Activated CD4-positive, CD25-positive, alpha-beta regulatory T cell (primary cell): ENCODE measurements around the gene MBD4.
A peak's percentile ranks its signal among the peaks of the same experiment; 100 is the strongest.
"Not testable (repeated sequence)": the region's sequence is repeated elsewhere in the genome, so short reads cannot be mapped to it uniquely, and the experiment has no call there.

Source experiments
- DNase-seq, 4 experiments: peaks; one replicate each; lab custom pipeline; 2025; lab: John Stamatoyannopoulos, UW

Gene MBD4

DNA sequence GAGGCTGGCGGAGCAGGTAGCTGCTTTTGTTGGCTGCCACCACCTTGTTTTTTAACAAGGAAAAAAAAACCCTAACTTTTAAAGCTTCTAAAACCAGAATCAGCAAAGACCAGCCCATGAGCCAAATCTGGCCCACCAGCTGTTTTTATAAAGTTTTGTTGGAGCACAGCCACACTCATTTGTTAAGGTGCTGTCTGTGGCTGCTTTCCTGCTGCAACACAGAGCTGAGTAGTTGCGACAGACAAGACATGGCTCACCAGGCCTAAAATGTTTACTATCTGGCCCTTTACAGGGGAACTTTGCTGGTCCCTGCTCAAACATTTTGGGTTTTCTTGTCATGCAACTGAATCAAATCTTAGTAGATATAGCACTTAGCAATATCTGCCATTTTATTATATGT is 30.2 kb downstream of the MBD4 start:
- no peak for DNase-seq

DNA sequence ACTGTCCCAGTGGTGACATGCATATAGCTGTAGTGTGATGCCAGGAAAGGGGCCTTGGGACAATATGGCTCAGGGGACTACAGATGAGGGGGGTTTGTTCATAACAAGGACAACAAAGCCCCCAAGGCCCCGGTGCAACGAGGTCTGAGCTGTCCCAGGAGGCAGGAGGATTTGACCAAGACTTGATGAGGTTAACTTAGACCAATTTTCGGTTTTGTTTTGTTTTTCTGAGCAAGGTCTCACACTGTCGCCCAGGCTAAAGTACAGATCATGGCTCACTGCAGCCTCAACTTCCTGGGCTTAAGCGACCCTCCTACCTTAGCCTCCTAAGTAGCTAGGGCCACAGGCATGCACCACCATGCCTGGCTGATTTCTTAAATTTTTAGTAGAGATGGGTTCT is 35.1 kb downstream of the MBD4 start:
- no peak for DNase-seq

DNA sequence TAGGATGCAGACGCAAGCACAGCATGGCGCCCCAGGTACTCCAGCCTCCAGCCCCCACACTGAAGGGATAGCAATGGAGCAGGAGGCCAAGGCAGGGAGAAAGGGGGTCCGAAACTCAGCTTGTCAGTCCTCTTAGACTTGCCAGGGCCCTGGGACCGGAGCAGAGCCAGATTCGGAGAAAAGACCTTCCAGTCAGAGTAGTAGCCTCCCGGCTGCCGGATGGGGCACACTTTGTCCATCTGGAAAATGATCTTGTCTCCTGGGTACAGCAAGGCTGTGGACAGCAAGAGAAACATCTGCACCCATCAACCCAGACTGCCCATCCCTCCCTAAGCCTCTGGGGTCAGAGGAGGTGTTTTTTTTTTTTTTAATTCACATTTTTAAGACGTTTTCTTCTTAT is 35.6 kb downstream of the MBD4 start:
- no peak for DNase-seq

DNA sequence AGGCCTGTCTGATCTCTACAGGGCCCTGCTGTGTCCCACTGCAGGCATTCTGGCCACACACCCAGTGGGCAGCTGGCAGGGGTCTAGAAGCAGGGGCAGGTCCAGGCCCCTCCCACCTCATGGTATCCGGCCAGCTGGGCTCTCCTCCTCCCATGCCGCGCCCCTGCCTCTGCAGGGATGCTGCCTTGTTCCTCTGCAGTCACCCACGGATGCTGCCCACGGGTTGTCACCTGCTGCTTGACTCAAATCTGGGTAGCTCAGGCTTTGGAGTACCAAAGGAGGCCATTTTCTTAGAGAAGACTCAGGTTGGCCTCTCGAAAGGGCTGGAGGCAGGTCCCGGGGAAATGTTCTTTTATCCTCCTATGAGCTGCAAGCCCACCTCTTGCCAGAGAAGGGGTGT is 36.3 kb downstream of the MBD4 start:
- DNase-seq, result no peak

DNA sequence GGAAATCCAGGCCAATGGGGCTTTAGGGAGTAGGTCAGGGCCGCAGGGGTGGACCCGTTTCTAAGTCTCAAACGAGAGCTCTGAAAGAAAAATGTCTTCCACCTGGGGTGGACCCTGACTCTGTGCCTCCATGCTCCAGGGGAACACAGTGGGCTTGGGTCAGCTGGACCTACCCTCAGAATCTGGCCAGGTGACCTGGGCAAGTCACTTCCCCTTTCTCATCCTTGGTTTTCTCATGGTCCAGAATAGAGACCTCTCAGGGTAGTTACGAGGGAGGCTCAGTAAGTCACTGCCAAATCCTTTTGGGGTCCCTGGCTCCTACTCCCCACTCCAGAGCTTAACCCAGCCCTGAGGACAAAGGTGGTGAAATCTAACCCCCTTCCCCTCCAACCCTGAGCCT is 37.1 kb downstream of the MBD4 start:
- DNase-seq, result no peak

DNA sequence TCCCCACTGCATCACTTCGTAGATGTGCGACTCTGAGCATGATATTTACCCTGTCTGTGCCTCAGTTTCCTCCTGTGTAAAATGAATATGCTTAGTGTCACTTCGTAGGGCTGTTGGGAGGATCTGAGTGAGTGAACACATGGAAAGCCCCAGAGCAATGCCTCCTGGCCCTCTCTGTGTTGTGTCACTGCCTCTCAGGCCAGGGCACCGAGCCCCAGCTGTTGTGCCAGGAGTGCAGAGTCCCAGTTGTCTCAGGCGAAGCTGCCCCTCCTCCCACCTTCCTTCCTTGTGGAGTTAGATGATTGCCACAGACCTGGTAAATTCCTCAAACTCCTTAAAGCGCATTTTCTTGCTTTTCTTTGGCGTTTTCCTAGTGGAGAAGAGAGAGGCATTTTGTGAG is 37.5 kb downstream of the MBD4 start:
- no peak for DNase-seq

DNA sequence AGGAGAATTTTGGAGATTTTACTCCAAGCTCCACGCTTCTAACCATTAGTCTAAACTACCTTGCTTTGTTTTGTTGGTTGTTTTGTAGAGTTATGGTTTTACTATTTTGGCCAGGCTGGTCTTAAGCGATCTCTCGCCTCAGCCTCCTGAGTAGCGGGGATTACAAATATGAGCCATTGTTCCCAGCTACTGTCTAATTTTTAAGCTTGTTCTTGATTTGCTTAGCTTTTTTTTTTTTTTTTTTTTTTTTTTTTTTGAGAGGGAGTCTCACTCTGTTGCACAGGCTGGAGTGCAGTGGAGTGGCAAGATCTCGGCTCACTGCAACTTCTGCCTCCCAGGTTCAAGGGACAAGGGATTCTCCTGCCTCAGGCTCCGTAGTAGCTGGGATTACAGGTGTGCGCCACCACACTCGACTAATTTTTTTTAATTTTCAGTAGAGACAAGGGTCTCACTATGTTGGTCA is 39.8 kb downstream of the MBD4 start:
- no peak for DNase-seq

DNA sequence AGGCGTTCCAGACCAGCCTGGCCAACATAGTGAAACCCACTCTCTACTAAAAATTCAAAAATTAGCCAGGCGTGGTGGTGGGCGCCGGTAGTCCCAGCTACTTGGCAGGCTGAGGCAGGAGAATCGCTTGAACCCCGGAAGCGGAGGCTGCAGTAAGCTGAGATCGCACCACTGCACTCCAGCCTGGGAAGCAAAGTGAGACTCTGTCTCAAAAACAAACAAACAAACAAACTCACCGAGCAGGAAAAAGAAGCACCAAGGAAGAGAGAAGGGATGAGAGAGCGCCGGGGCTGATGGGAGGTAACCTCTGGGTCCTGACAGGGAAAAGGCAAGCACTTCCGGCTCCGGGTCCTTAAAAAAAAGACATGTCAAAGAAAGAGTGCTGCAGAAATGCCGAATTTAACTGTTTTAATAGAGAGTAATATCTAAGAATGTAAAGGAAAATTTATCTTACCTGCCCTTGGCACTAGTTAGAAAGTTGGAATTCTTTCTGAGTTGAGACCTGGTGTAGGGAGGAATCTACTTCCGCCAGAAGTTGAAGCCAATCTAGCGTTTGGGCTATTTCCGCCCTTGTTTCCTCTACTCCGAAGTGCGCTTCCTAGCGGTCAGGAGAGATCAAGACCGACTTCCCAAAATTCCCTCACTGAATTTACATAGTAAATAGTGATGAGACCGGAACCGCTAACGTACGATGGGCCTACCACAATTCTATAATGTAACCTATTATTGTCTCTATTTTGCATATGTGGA is 40.4 kb downstream of the MBD4 start:
- DNase-seq, result peak; percentile 33 to 51 (median 42)

DNA sequence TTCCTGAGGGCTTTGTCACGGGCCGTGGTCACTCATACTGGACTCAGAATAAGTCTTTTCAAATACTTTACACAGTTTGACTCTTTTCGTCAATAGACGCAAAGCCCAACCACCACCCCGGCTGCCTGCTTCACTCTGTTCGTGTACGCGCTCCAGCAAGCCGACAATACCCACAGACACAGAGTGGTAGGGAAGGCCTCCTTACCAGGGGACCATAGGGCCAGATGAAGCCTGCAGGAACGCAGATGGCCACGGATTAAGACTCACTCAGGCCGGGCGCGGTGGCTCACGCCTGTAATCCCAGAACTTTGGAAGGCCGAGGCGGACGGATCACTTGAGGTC is 41.0 kb downstream of the MBD4 start:
- no peak for DNase-seq

DNA sequence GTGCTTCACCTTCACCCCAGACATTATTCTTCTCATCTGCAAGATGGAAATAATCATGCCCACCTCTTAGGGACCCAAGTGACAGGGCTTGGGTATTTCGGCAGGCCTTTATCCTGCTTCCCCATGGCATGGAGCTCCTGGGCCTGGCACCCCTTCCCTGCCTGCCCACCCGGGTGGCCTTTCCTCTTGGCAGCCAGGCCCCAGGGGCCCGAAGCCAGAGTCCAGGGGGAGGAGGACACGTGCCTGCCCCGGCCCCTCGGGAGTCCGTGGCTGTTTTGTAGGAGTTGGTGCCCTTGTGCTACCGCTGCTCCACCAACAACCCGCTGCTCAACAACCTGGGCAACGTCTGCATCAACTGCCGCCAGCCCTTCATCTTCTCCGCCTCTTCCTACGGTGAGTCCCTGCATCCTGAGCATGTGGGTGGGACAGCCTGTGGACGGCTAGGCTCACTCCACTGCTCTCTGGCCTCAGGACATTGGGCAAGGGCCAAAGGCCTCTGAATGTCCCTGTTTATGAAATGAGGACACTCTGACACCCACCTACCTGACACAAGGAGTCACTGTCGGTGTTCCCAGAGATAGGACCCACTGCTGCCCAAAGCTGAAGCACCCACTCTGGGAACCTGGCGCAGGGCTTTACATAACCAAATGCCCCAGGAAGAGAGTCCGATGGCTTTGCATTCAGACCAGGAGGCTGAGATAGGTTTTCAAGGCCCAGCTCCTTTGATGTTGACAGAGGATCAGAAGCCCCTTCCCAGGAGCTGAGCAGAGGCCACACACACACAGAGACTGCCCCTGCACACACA is 45.8 kb downstream of the MBD4 start:
- not testable (repeated sequence) for DNase-seq

DNA sequence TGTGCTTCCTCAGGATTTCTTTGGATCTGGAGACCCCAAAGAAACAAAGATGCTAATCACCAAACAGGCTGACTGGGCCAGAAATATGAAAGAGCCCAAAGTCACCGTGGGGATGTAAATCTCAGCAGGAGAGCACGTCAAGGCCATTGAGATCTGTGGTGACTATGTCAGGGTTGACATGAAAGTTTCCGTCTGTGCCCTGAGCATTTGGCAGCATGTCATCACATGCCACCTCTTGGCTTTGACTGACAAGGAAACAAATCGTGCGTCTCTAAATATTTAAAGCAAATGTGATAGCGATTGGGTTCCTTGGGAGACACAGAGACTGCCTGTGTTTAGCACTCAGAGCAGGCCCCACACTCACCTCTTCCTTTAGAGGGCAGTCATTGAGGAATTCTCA is 46.5 kb downstream of the MBD4 start:
- no peak for DNase-seq

DNA sequence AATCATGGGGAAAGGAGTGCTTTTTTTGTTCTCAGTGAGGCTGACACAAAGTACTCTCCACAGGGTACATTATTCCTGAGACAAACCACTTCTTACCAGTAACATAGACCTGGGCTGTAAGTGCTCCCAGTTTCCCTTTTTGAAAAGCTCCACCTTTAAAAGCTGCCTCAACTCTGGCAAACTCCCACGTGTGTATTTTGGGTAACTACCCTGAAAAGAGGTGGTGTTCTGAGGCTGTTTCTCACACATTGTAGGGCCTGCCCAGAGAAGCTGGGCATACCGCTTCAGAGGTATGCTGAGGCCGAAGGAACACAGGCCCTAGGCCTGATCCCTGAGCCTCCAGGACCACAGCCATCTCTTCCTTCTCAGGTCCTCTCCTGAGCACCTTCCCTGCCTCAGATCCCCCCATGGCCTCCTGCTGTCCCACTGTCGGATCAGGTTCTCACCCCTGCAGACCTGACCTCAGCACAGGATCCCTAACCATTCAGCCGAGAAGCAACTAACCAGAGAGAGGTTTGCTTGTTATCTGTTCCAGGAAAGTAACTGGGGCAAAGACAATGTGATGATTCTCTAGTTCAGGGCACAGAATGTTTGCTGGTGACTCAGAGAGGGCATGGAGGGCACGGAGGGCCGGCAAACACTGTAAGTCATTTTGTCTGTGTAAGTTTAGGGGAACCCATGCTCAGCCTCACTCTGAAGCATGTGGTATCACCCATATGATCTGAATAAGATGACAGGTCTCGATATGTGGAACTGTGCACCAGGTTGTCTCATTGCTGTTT is 47.5 kb downstream of the MBD4 start:
- DNase-seq, result not testable (repeated sequence)

DNA sequence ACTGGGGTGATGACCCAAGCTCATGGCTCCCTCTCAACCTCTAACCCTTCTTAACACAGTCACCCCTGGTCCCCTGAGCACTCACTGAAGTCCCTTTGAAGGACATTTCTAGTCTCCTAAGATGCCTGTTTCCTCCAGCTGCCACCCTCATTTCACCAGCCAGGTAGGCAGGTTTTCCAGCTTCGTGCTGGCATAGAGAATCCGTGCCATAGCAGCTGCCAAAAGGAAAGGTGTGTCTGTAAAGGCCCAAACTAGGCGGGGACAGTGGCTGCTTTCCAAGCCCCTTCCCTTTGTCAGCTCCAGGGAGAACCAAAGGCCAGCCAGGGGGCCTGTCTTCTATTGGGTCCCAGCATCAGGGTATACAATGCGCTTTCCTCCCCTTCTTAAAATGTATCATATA is 48.2 kb downstream of the MBD4 start:
- DNase-seq, result not testable (repeated sequence)

DNA sequence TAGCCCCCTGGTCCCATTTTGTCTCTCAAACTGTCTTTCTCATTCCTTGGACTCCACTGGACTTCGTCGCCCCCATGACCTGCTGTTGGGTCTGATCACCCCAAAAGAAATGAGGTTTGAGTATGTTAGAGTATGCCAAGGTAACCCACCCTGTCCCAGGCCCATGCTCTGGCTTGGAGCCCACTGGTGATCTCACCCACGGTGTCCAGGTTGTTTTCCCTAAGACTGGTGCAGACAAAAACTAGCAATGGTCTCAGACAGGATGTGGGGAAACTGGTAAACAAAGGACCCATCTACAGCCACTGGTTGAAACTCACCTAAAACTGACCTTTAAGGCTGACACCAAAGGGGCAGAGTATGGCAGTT is 50.2 kb downstream of the MBD4 start:
- no peak for DNase-seq

DNA sequence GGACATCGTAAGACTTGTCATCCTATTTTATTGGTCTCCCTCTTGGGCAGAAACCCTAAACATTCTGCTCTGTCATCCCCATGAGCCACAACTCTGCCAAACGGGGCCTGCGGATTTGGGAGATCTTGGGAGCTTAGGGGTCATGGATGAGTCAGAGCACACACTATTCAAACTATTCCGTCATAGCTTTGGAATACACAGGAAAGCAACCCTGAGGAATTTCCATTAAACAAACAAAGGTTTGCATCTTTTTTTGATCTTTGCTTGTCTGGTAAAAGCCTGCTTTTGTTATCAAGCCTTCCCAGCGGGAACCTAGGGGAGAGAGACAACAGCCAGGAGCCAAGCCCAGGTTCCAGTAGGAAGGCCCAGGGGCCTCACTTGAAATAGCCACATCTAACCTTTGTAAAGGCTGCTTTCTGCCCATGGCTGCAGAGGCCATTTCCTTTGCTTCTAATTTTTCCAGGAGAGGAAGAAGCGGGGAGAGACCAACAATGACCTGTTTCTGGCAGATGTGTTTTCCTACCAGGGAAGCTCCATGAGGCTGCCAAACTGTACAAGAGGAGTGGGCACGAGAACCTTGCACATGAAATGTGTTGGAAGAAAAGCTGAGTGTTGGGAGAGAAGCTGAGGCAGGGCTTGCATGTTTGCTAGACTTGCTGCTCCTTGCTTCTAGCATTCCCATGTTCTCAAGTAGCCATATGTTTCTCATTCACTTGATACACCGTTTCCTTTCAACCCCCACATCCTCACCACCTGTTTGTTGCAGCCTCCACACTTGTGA is 50.8 kb downstream of the MBD4 start:
- not testable (repeated sequence) for DNase-seq

DNA sequence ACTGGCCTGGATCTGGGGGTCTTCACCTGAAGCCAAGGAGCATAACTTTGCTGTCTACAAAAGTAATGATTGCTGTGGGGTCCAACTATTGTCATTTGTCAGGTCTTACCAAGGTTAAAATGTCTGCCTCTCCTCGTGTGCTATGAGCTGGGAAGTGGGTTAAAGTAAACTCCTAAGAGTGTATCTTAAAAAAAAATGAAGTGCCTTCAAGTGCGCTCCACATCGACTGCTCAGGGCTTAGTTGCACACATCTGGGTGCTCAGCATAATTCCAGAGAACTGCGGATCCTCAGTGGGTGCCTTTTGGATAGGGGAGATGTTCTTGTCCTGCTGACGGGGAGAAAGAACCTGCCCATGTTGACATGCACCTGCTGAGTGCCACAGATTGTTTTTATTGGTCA is 52.3 kb downstream of the MBD4 start:
- no peak for DNase-seq

DNA sequence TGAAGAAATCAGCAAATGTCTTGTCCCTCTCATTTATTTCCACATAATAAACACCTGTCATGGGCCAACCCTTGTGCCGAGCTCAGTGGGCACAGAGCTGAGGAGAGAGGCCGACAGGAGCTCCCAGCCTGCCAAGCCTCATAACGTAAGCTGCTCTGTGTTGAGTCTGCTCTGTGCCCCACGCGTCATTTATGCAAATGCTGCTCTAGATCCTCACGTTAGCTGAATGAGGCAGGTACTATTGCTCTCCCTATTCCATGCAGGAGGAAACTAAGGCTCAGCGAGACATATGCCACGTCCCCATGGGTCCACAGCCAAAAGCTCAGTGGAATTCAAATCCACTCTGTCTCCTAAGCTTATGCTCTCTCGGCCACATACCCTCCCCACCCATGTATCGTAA is 52.8 kb downstream of the MBD4 start:
- DNase-seq, result no peak

DNA sequence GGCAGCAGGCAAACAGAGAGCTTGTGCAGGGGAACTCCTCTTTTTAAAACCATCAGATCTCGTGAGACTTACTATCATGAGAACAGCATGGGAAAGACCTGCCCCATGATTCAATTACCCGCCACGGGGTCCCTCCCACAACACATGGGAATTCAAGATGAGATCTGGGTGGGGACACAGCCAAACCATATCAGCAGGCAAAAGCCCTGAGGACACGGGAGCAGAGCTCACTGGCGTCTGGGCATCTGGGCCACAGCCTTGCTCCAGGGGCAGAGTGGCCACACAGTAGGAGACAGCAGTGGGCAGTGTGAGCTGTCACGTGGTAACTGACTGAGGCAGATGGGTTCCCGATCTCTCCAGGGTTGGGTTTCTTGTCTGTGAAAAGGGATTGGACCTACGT is 54.2 kb downstream of the MBD4 start:
- not testable (repeated sequence) for DNase-seq

DNA sequence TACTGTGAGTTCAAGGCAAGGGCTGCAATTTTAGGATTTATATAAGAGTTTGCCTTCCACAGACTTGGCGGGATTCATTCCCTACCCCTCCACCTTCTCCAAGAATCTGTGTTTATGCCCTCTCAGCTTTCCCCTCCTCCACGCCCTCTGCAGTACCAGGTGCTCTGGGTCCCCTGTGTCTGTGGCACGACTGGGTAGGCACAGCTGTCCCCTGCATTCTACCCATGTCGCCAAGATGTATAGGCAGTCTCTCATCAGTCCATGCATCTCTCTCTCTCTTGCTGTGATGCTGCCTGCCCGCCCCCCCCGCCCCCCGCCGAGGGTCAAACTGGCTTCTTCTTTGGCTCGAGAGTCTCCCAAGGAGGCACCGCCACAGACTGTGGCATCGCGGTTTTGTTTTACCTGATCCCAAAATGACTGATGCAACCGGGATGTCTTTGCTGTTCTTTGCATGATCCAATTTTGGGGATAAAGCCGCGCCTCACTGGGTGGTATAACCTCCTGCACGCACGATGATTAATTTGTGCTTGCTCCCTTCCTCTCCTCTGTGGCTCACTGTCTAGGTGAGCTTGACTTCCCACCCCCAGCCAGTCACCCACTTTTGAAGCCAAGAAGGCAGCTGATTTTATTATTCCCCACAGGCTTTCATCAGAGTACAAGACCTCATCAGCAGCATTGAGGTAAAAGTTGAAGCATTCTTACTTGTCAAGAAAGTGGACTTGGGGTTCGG is 55.0 kb downstream of the MBD4 start:
- no peak for DNase-seq

DNA sequence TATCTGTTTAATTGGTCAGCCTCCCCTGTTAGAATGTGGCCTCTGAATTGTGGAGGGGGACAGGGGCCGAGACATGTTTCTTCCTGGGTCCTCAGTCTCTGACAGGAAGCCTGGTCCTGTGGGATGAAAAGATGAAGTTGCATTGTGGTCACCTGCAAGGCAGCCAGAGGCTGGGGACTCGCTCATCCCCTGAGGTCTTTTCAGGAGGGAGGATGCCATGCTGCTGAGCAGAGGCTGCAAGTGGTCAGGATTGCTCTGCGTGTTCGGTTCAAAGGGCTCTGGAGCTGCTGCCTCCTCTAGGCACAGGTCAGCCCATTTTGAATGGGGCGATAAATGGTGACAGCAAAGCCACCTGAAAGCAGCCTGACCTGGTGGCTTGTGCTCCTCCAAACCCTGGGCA is 55.6 kb downstream of the MBD4 start:
- DNase-seq, result not testable (repeated sequence)

DNA sequence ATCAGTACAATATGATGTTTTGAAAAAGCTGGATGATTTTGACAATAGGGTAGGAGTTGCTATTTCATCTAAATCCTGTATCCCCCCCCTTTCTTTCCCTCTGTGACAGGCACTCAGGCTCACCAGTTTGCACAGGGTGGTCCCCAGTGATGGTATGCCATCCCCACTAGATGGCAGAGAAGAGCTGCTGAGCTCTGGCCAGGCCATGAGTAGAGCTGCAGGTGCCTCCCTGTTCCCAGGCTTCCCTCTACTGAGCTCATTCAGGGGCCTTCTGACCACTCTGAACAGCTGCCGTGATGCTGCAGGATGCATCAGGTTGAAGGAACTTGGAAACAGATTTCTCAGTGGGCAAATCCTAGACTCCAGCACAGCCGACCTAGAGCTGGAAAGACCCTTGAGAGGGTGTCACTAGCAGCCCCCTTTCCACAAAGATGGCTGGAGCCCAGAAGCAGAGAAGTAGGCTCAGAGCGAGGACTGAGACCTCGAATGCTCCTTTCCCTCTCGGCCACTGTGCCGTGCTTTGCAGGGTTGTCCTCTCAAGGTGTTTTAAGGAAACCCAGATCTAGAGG is 56.4 kb downstream of the MBD4 start:
- peak in 1 of 4 experiments; percentile 22 for DNase-seq
